Breast epithelium (tissue), 3 donors: ENCODE measurements around the gene LGALS3BP.

Experiments
- POLR2A ChIP-seq: fragments of 450-650 bp; IDR thresholded peaks from one replicate; pipeline ENCODE4 v1.6.1; 2016; ENCODE audit warnings: antibody characterized with exemption, mild to moderate bottlenecking, moderate library complexity
- POLR2AphosphoS5 ChIP-seq, 3 donors: sonication (generic); formaldehyde crosslinking; IDR thresholded peaks; one replicate each; pipeline ENCODE4 v1.6.1; 2017; ENCODE audit warnings: antibody characterized with exemption in 3 of 3
- TF ChIP-seq, protein P1 (sequence below), 3 donors: fragments of 450-650 bp; IDR thresholded peaks; one replicate each; pipeline ENCODE4 v1.5.1; 2016 to 2017; ENCODE audit warnings: antibody characterized with exemption in 3 of 3, mild to moderate bottlenecking in 3 of 3, moderate library complexity in 3 of 3

DNA sequence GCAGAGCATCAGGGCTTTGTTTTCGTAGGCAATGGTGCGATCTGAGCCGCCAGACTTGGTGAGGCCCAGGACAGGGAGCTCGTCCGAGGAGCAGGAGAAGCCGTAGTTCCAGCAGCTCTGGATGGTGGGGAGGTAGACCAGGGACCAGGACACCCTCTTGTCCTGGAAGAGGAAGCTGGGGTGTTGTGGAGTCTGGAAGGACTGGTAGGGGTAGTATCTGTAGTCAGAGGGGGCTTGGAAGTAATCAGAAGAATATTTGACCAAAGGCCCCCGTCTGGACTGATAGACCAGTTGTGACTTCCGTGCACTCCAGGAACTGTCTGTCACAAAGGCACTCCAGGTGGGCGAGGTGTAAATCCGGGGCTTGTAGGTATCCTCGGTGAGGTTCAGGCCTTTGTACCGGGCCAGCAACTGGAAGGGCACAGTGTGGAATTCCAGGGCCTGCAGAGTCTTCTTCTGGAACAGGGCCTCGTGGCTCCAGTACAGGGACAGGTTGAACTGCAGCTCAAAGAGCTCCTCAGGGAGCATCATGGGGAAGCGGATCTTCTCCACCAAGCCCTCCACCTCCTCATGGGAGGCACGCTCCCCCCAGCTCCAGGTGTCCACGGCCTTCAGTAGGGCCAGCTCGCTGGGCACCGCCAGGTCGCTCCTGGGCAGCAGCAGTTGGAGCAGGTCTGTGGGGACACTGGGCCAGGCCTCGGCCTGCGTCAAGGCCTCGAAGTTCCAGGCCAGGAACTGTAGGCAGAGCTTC, 7.8 kb downstream of the LGALS3BP start:
- TF ChIP-seq, protein P1, sequence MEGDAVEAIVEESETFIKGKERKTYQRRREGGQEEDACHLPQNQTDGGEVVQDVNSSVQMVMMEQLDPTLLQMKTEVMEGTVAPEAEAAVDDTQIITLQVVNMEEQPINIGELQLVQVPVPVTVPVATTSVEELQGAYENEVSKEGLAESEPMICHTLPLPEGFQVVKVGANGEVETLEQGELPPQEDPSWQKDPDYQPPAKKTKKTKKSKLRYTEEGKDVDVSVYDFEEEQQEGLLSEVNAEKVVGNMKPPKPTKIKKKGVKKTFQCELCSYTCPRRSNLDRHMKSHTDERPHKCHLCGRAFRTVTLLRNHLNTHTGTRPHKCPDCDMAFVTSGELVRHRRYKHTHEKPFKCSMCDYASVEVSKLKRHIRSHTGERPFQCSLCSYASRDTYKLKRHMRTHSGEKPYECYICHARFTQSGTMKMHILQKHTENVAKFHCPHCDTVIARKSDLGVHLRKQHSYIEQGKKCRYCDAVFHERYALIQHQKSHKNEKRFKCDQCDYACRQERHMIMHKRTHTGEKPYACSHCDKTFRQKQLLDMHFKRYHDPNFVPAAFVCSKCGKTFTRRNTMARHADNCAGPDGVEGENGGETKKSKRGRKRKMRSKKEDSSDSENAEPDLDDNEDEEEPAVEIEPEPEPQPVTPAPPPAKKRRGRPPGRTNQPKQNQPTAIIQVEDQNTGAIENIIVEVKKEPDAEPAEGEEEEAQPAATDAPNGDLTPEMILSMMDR (IDR thresholded peaks at IDR 0.05): no peak
- TF ChIP-seq POLR2AphosphoS5 (IDR thresholded peaks at IDR 0.05) (no peak), POLR2A (no peak)
